D721Med (cell line): Measurements from ENCODE around the gene SLC39A7.

Experiments used
- DNase-seq: peaks from one replicate; pipeline ENCODE4 v3.0.0; 2011; ENCODE audit warnings: low spot score; ENCODE audit not compliant: insufficient read length
- FAIRE-seq: peaks from 2 replicates; lab custom pipeline; 2011; peaks lifted over from hg19 to GRCh38; lab: Jason Lieb, UNC
- TF ChIP-seq, protein P1 (sequence below): IDR thresholded peaks from 2 replicates; pipeline ENCODE4 v1.5.1; 2012; ENCODE audit warnings: mild to moderate bottlenecking, control low read depth; ENCODE audit not compliant: insufficient read depth; ENCODE audit errors: missing control alignments

The SLC39A7 gene

DNA sequence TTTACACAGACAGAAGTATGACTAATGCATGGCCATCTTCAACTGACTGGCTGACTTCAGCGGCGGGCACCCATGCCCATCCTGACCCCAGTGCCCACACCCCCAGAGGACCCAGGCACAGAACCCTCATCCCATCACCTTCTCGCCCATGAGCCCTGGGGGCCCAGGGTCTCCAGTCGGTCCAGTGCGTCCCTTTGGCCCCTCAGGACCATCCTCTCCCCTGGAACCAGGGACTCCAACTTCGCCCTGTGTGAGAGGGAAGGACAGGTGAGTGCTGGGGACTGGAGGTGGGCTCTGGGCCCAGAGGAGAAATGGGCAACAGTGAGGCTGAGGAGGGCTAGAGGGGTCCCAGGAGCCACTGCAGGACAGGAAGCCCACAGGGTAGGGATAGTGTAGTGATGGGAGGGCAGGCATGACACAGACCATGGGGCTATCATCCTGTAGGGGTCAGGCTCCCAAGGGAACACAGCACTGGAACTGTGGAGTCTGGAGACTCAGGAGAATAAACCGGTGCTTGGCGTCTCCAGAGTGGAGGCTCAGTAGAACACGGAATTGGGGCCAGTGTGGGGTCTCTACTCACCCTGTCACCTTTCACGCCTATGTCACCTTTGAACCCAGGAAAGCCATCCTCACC lies 25.1 kb upstream of the SLC39A7 start:
- no peak for DNase-seq
- TF ChIP-seq, protein P1, sequence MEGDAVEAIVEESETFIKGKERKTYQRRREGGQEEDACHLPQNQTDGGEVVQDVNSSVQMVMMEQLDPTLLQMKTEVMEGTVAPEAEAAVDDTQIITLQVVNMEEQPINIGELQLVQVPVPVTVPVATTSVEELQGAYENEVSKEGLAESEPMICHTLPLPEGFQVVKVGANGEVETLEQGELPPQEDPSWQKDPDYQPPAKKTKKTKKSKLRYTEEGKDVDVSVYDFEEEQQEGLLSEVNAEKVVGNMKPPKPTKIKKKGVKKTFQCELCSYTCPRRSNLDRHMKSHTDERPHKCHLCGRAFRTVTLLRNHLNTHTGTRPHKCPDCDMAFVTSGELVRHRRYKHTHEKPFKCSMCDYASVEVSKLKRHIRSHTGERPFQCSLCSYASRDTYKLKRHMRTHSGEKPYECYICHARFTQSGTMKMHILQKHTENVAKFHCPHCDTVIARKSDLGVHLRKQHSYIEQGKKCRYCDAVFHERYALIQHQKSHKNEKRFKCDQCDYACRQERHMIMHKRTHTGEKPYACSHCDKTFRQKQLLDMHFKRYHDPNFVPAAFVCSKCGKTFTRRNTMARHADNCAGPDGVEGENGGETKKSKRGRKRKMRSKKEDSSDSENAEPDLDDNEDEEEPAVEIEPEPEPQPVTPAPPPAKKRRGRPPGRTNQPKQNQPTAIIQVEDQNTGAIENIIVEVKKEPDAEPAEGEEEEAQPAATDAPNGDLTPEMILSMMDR = no peak
- FAIRE-seq = no peak

DNA sequence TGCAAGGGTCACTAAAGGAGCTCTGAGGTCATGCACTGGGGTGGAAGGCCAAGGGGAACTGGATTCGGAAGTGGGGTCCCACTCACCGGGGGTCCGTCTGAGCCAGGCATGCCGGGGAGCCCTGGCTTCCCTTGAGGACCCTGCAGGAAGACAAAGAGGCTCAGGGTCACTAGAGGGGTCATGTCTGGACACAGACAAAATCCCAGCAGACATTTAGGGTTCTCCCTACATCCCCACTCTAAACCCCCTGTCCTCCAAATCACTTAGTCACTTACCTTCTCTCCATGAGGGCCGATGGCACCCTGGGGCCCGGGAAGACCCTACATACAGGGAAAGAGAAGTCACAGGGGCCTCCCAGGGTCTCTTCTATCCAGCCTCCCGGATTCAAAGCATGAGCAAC lies 23.8 kb upstream of the SLC39A7 start:
- TF ChIP-seq, protein P1 = no peak
- no peak for FAIRE-seq

GRCh38 chr6:33177552-33178446 lies 22.9 kb upstream of the SLC39A7 start:
- TF ChIP-seq, protein P1 = no peak
- no peak for FAIRE-seq

More for the DNA sequence above, 23.8 kb upstream of the SLC39A7 start:
- no peak for DNase-seq

DNA sequence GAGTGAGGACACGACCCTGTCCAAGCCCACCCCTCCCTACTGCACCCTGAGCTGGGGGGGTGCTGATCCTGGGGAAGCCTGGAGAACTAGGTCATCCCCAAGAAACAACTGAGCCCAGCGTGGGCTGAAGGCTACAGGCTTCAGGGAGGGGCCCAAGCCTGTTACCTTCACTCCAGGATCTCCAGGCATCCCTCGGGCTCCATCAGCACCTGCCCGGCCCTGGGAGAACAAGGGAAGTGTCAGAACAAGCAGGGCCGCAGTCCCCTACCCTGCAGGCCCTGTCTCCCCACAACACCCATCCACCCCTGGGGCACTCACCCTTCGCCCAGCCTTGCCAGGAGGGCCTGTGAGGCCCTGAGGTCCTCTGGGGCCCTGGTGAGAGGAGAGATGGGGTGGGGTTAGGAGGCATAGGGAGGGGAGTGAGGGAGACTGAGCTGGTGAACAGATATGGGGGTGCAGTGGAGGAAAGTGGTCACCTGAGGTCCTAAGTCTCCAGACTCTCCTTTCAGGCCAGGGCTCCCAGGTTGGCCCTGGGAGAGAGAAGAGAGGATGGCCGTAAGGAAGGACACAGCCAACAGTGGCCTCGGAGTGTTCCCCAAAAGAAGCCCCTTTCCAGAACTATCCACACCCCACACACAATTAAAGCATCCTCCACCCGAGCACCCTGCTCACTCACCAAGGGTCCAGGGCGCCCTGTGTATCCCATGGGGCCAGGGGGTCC lies 21.8 kb upstream of the SLC39A7 start:
- TF ChIP-seq, protein P1 = no peak
- FAIRE-seq (no peak), DNase-seq (no peak)

More at GRCh38 chr6:33177552-33178446, 22.9 kb upstream of the SLC39A7 start:
- no peak for DNase-seq

DNA sequence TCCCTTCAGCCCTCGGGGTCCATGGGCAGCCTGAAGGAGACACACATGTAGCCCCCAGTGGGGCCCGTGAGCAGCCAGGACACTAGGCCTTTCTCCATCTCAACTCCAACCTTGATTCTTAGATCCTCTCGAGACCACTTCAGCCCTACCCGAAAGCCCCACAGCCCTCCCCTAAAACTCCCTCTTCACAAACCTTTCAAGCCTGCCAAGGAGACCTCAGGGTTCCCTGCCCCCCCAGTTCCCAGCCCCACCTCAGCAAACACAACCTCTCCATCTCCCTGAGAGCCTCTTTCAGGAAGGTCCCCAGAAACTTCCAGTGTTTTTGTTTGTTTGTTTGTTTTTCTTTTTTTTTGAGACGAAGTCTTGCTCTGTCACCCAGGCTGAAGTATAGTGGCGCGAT lies 19.5 kb upstream of the SLC39A7 start:
- no peak for DNase-seq
- FAIRE-seq = no peak
- TF ChIP-seq, protein P1 = no peak

- DNase-seq (no peak), FAIRE-seq (no peak)
- TF ChIP-seq, protein P1 = no peak
These were observed 17.5 kb upstream of the SLC39A7 start for GRCh38 chr6:33183071-33183683.
